OCI-LY3 (cell line): ENCODE measurements around the gene BANF2.

Source experiments
- CTCF ChIP-seq: fragments of 200-600, 300-600 bp; sonication (generic); IDR thresholded peaks from 2 replicates; pipeline ENCODE4 v1.5.1; 2014; ENCODE audit warnings: antibody characterized with exemption, low read length, low read depth
- EZH2phosphoT487 ChIP-seq: fragments of 200-600 bp; shearing (Covaris generic); IDR thresholded peaks from 2 replicates; pipeline ENCODE4 v1.6.1; 2018; ENCODE audit warnings: antibody characterized with exemption, mixed run types, low read depth

- no peak for TF ChIP-seq CTCF
- no peak for TF ChIP-seq EZH2phosphoT487
Measured at GRCh38 chr20:17727351-17727750, 27.6 kb downstream of the BANF2 start.
